NCI-H128 (cell line): ENCODE results near the gene PIK3R2.

Source experiments
- DNase-seq: peaks from one replicate; lab custom pipeline; 2025; ENCODE audit not compliant: unreplicated experiment; lab: John Stamatoyannopoulos, UW

Gene PIK3R2

GRCh38 chr19:18122860-18123795 is 29.8 kb upstream of the PIK3R2 start:
- no peak for DNase-seq

GRCh38 chr19:18123819-18124218 is 29.1 kb upstream of the PIK3R2 start:
- no peak for DNase-seq

GRCh38 chr19:18126097-18126496 is 26.9 kb upstream of the PIK3R2 start:
- DNase-seq: no peak

- DNase-seq: no peak
These were observed 24.9 kb upstream of the PIK3R2 start for GRCh38 chr19:18128044-18128443.

- DNase-seq: no peak
These were observed 24.2 kb upstream of the PIK3R2 start for GRCh38 chr19:18128805-18129204.

- DNase-seq: no peak
These were observed 22.3 kb upstream of the PIK3R2 start for GRCh38 chr19:18130523-18131242.

- no peak for DNase-seq
These were observed 20.9 kb upstream of the PIK3R2 start for GRCh38 chr19:18131841-18132596.

- no peak for DNase-seq
These were observed 17.0 kb upstream of the PIK3R2 start for GRCh38 chr19:18135712-18136584.

GRCh38 chr19:18137242-18137641 is 15.7 kb upstream of the PIK3R2 start:
- DNase-seq: no peak

- no peak for DNase-seq
These were observed 15.2 kb upstream of the PIK3R2 start for GRCh38 chr19:18137657-18138339.

- DNase-seq: no peak
These were observed 12.5 kb upstream of the PIK3R2 start for GRCh38 chr19:18140473-18140872.

- DNase-seq: no peak
These were observed 11.9 kb upstream of the PIK3R2 start for GRCh38 chr19:18141031-18141430.

GRCh38 chr19:18143902-18144301 is 9.1 kb upstream of the PIK3R2 start:
- DNase-seq: no peak

GRCh38 chr19:18144361-18144760 is 8.6 kb upstream of the PIK3R2 start:
- no peak for DNase-seq

- DNase-seq: no peak
These were observed 8.1 kb upstream of the PIK3R2 start for GRCh38 chr19:18144906-18145305.

GRCh38 chr19:18145391-18145999 is 7.5 kb upstream of the PIK3R2 start:
- DNase-seq: no peak

- no peak for DNase-seq
These were observed 5.6 kb upstream of the PIK3R2 start for GRCh38 chr19:18147396-18147795.

GRCh38 chr19:18149596-18149975 is 3.4 kb upstream of the PIK3R2 start:
- no peak for DNase-seq

GRCh38 chr19:18150776-18151624 is 2.0 kb upstream of the PIK3R2 start:
- no peak for DNase-seq
